Fibroblast of skin of left biceps (primary cell): ENCODE measurements around the gene FSTL5.

Experiments
- DNase-seq, 2 experiments: peaks; one replicate each; pipeline ENCODE4 v3.0.0-alpha.2; 2013; ENCODE audit warnings: low read depth in 2 of 2

FSTL5 gene

DNA sequence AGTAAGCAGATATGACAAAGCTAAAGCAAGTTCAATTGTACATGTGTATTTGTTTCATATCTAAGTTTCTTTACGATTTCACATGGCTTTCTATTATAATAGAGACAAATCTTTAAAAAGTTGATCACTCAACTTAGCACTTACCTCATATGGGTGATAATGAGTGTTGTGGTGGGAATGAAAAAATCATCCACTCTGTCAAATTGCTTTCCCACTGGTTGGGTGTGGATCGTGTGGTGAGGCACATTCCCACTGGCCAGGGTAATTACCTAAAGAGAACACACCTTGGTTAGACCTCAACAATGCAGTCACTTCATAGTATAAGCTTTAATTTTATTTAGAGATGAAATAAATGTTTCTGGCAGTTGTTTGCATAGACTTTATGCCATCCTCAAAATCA is 708.9 kb downstream of the FSTL5 start:
- DNase-seq: no peak

DNA sequence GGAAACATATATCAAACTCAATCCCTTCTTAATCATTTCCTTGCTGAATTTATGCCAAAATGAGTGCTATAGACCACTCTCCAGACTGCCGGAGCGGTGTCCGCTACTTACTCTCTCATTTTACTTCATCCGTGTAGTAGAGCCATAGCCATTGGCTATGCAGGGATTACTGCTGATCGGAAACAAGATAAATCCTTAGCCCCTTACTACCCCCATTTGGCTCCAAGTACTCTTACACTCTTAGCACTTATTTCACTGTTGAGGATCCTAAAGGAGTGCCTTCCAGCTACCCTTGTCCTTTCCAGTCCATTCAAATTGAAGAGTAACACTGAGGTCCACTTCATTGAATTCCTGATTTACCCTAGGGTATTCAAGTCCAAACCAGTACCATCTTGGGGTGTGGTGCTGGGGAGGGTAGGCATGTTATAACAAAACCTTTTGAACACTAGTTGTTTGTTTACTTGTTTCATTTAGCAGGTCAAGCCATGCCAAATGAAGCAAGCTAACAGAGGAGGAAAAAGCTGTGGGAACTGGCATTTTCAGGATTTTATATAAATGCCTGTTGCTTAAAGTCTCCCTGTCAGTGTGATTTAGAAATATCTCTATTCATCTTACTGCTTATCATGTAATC is 715.1 kb downstream of the FSTL5 start:
- DNase-seq: no peak

DNA sequence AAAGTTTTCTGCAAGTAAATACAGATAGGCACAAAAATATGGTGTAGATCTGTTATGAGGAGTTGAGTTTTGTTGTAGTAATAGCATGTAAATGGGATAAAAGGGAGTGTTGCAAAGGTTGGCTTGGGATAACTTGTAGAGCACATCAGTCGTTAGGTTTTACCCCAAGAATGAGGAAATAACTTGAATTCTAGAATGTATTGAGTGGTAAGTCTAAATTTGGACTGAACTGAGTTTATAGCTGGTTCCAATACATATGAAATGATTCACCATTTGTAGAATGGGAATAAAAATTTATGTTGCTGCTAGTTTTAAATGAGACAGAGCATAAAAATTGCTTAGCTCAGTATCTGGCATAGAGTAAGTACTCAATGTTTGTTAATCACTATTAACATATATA is 719.2 kb downstream of the FSTL5 start:
- DNase-seq: peak; percentile 19 to 26

DNA sequence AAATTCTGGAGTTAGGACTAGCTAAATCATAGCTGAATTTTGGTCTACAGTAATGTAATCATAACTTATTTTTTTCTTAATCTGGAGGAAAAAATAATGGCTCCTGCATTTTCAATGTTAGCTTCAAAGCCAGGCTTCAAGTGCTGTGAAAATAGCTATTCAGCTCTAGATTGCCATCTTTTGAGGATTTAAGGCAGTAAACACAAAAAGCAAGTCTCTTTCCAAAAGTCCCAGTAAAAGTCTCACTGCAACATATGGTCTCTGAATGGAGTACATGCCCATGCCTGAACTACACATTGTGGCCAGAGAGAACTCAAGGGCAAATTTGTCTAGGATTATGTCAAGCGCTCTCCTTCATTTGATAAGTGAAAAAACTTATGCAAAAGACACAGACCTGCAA is 720.9 kb downstream of the FSTL5 start:
- no peak for DNase-seq

- DNase-seq: no peak
These were observed 725.7 kb downstream of the FSTL5 start for GRCh38 chr4:161438096-161438495.

- no peak for DNase-seq
These were observed 735.4 kb downstream of the FSTL5 start for GRCh38 chr4:161428180-161428965.

- no peak for DNase-seq
These were observed 744.0 kb downstream of the FSTL5 start for GRCh38 chr4:161419822-161420221.

GRCh38 chr4:161411901-161412300 is 751.9 kb downstream of the FSTL5 start:
- DNase-seq: no peak

GRCh38 chr4:161404346-161405110 is 759.3 kb downstream of the FSTL5 start:
- DNase-seq: no peak

- no peak for DNase-seq
These were observed 760.0 kb downstream of the FSTL5 start for GRCh38 chr4:161403781-161404180.

DNA sequence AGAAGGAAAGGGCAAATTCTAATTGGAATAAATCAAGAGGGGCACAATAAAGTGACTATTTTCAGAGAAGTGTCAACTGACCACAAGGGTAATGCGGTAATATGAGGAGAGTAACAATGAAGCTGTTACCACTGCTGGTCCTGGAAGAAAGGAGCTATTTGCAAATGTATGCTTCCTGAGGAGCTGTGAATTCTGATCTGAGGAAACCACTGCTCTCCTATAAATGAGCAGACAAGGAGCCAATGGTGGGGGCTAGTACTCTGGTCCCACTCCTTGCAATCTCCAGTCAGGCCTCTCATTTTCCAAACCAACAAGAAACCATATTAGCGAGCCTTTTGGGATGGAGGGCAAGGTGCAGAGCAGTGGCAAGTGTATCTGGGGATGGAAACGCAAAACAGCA is 770.2 kb downstream of the FSTL5 start:
- no peak for DNase-seq

DNA sequence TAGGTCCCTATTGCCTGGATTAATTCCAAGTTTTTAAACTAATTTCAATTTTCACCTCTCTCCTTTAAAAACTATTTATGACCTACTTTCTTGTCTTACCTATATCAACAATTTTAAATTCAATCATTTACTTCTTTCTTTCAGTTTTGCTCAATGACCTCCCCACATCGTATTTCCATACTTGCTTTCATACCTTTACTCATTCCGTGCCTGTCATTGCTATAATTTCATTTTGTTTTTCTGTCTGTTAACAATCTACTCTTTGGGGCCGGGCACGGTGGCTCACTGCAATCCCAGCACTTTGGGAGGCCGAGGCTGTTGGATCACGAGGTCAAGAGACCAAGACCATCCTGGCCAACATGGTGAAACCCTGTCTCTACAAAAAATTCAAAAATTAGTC is 781.1 kb downstream of the FSTL5 start:
- DNase-seq: no peak

- DNase-seq: no peak
These were observed 787.5 kb downstream of the FSTL5 start for GRCh38 chr4:161376275-161376674.

DNA sequence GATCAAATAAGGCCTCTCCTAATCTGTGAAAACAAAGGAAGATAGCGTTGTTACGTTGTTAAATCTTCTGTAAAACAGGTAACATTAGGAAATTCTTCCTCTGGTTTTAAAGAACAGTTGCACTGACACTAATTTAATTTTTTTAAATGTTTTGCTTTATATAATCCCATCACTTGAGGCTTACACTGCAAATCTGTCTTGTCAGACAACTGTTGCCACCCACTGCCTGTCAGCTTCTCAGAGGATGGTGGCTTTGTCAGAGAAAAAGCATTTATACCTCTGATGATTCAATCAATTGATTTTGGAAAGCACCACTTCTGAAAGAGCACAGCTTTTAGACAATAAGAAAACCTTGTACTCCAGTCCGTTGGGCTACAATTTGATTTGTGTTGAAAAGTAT is 799.1 kb downstream of the FSTL5 start:
- no peak for DNase-seq

- DNase-seq: no peak
These were observed 802.8 kb downstream of the FSTL5 start for GRCh38 chr4:161360982-161361381.

- DNase-seq: no peak
These were observed 804.3 kb downstream of the FSTL5 start for GRCh38 chr4:161359491-161359890.

GRCh38 chr4:161356351-161356750 is 807.4 kb downstream of the FSTL5 start:
- no peak for DNase-seq

GRCh38 chr4:161350946-161351345 is 812.9 kb downstream of the FSTL5 start:
- DNase-seq: no peak

DNA sequence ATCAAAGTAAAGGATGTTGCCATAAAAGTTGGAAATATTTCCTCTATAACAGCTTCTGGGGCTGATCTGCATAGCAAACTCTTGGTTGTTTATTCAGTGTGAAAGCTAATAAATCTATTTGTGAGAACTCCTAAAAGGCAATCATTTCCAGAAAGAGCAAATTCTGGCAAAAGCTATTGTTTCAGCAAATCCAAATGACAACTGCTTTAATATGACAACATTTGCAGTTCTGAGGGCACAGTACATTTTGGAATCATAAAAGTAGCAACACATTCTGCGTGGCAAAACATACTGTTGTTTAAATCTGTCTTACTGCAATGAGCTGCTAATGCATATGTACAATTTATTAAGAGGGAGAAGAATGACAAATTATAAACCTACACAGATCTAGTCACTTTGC is 818.1 kb downstream of the FSTL5 start:
- DNase-seq: no peak

- no peak for DNase-seq
These were observed 820.2 kb downstream of the FSTL5 start for GRCh38 chr4:161343569-161343950.

DNA sequence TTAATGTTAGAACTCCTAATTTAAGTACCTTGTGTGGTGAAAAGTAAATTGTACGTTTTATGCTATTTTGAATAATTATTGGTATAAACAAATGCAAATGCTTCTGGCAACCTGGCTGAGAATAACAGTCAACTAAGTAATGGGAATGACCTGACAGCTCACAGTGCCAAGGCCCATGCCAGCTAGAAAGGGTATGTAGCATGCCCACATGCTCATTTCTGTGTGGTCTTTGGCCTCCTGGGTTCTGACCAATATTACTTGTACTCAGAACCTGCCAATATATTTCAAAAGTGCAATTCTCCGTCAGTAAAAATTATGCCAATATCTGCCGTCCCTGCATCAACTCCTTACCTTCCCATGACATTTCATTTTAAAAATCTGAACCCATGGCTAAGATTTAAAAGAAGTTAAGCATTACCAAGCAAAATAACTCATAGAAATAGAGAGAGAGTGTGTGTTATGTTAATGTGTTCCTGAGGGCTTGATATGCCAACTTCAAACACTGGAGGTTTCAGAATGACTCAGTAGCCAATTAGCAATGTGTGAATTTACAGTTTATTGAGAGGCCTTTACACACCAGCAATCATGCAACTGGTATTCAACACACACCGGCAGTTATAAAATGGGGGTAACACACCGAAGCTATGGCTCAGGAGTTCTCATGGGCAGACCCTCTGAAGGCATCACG is 820.8 kb downstream of the FSTL5 start:
- no peak for DNase-seq

GRCh38 chr4:161336621-161337020 is 827.2 kb downstream of the FSTL5 start:
- DNase-seq: no peak
